GM12875 (cell line): ENCODE data around the gene KCTD13.
"Not testable (repeated sequence)": the region's sequence is repeated elsewhere in the genome, so short reads cannot be mapped to it uniquely, and the experiment has no call there.

Experiments used
- H3K4me3 ChIP-seq: one replicate; pipeline ENCODE4 v1.5.1; 2011; ENCODE audit warnings: low read depth, low read length, control low read depth
- CTCF ChIP-seq: IDR thresholded peaks from 2 replicates; pipeline ENCODE4 v1.5.1; 2011; ENCODE audit warnings: low read depth, mild to moderate bottlenecking, control low read depth, inconsistent platforms, low read length, moderate library complexity, borderline replicate concordance; ENCODE audit not compliant: insufficient read depth

The KCTD13 gene

GRCh38 chr16:29910819-29911675 is 15.0 kb downstream of the KCTD13 start:
- no peak for TF ChIP-seq CTCF
- H3K4me3 ChIP-seq = no peak overlapping the region

GRCh38 chr16:29909851-29910250 is 16.2 kb downstream of the KCTD13 start:
- not testable (repeated sequence) for H3K4me3 ChIP-seq

GRCh38 chr16:29909391-29909790 is 16.6 kb downstream of the KCTD13 start:
- TF ChIP-seq CTCF = no peak
- H3K4me3 ChIP-seq = no peak overlapping the region

GRCh38 chr16:29908719-29909220 is 17.3 kb downstream of the KCTD13 start:
- TF ChIP-seq CTCF = no peak

GRCh38 chr16:29907973-29908372 is 18.1 kb downstream of the KCTD13 start:
- H3K4me3 ChIP-seq = no peak overlapping the region
- no peak for TF ChIP-seq CTCF

More at GRCh38 chr16:29908719-29909220, 17.3 kb downstream of the KCTD13 start:
- no peak overlapping the region for H3K4me3 ChIP-seq

GRCh38 chr16:29906520-29907244 is 19.3 kb downstream of the KCTD13 start:
- no peak for TF ChIP-seq CTCF
- H3K4me3 ChIP-seq = no peak overlapping the region

- TF ChIP-seq CTCF = no peak
- H3K4me3 ChIP-seq = no peak overlapping the region
These were observed 20.4 kb downstream of the KCTD13 start for GRCh38 chr16:29905668-29906067.
